ENCODE results near the gene POU2AF1.

POU2AF1 gene

DNA sequence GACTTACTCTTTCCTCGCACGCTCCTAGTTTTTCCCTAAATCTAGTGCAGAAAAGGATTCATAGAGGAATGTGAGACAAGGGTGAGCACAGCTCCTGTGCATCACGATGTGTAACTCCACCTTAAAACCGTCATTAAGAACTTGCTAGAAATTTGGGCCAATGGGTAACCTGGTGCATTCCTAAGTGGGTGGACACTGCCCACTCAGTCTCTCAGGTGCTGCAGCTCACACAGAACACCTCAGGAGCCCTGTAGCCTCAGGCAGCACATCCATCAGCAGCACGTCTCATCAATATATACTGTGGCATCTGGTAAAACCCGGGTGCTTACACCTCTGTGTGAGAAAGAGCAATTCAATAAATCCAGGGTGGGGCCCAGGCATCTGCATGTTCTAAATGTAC, 68.4 kb downstream of the POU2AF1 start:
- no peak overlapping the region for H3K27ac ChIP-seq
- H3K4me1 ChIP-seq (ENCODE audit: control insufficient read depth in 1 of 2, insufficient read depth in 1 of 2, low read depth in 1 of 2, low read length in 1 of 2) = no peaks in the 10 kb centered on the region
- no peak overlapping the region for H3K4me3 ChIP-seq (ENCODE audit: low read depth in 1 of 2, low read length in 1 of 2)
- H3K9me3 ChIP-seq = no peaks in the 10 kb centered on the region
- no peaks in the 10 kb centered on the region for H3K36me3 ChIP-seq
- H3K27me3 ChIP-seq = peaks cover 36% of the 10 kb centered on the region
- TF ChIP-seq, protein P1, sequence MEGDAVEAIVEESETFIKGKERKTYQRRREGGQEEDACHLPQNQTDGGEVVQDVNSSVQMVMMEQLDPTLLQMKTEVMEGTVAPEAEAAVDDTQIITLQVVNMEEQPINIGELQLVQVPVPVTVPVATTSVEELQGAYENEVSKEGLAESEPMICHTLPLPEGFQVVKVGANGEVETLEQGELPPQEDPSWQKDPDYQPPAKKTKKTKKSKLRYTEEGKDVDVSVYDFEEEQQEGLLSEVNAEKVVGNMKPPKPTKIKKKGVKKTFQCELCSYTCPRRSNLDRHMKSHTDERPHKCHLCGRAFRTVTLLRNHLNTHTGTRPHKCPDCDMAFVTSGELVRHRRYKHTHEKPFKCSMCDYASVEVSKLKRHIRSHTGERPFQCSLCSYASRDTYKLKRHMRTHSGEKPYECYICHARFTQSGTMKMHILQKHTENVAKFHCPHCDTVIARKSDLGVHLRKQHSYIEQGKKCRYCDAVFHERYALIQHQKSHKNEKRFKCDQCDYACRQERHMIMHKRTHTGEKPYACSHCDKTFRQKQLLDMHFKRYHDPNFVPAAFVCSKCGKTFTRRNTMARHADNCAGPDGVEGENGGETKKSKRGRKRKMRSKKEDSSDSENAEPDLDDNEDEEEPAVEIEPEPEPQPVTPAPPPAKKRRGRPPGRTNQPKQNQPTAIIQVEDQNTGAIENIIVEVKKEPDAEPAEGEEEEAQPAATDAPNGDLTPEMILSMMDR (IDR thresholded peaks at IDR 0.05) = no peak

DNA sequence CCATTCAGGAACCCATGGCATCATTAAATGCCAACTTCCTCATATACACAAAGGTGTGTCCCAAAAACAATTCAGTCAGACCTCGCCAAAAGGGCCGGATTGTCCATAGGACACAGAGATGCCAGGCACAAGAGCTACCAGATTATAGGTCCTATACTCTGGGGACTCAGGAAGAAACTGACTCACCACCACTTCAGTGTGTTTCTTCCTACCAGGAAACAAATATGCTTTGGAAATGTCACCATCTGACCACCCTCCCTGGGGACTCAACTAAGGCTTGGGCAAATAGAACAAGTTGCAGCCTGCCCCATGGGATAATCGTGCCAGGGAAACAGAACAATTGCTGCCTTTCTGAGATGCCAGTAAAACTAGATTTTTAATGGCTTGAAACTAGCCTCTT, 69.0 kb downstream of the POU2AF1 start:
- Histone ChIP-seq H3K9me3 (no peaks in the 10 kb centered on the region), H3K27ac (no peak overlapping the region), H3K4me1 (ENCODE audit: control insufficient read depth in 1 of 2, insufficient read depth in 1 of 2, low read depth in 1 of 2, low read length in 1 of 2) (no peaks in the 10 kb centered on the region), H3K27me3 (peaks cover 42% of the 10 kb centered on the region), H3K36me3 (no peaks in the 10 kb centered on the region), H3K4me3 (ENCODE audit: low read depth in 1 of 2, low read length in 1 of 2) (no peak overlapping the region)
- TF ChIP-seq, protein P1 (IDR thresholded peaks at IDR 0.05) = no peak

DNA sequence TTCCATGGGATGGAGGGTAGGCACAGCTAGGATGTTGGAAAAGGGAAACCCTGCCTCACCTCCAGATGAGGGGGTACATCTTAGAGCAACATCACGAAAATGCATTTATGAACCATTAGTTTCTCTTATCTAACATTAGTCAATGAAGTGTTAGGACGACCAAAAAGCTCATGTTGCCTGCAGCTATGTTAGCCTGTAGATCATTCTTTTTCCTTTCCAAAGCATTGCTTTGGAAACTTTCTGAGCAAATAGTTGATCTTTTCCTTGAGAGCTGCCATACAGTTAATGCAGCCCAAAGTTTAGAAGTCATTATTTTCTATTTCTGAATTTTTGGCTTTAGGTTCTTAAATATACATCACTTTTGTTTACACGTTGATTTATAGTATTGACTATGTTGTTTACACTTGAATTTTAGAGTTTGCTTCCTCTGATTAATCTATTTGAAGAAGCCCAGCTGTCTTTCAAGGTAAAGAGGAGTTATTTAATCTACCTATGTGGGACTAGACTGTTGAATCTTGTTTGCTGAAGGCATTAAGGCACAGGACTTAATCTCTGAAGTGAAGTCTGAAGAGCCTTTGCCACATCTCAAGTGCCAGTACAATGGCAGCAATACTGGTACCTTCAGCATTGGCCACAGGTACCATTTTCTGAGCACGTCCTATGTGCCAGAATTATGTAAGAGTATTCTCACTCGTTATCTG, 69.7 kb downstream of the POU2AF1 start:
- no peak overlapping the region for H3K4me3 ChIP-seq (ENCODE audit: low read depth in 1 of 2, low read length in 1 of 2)
- no peak overlapping the region for H3K27ac ChIP-seq
- TF ChIP-seq, protein P1 (IDR thresholded peaks at IDR 0.05) = no peak
- H3K27me3 ChIP-seq = peaks cover 49% of the 10 kb centered on the region
- no peaks in the 10 kb centered on the region for H3K36me3 ChIP-seq
- H3K4me1 ChIP-seq (ENCODE audit: control insufficient read depth in 1 of 2, insufficient read depth in 1 of 2, low read depth in 1 of 2, low read length in 1 of 2) = no peaks in the 10 kb centered on the region
- H3K9me3 ChIP-seq = no peaks in the 10 kb centered on the region

DNA sequence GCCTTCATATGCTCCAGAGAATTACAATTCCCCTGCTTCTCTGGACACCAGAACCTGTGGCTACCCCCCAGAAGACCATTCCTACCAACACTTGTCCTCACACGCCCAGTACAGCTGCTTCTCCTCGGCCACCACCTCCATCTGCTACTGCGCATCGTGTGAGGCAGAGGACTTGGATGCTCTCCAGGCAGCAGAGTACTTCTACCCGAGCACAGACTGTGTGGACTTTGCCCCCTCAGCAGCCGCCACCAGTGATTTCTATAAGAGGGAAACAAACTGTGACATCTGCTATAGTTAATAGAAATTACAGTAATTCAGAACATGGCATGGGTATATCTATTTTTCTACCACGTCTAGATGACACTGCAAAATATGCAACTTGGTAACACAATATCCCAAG, 70.9 kb downstream of the POU2AF1 start:
- Histone ChIP-seq H3K36me3 (no peaks in the 10 kb centered on the region), H3K9me3 (no peaks in the 10 kb centered on the region), H3K4me3 (ENCODE audit: low read depth in 1 of 2, low read length in 1 of 2) (no peak overlapping the region), H3K27me3 (peaks cover 57% of the 10 kb centered on the region), H3K27ac (no peak overlapping the region), H3K4me1 (ENCODE audit: control insufficient read depth in 1 of 2, insufficient read depth in 1 of 2, low read depth in 1 of 2, low read length in 1 of 2) (no peaks in the 10 kb centered on the region)
- TF ChIP-seq, protein P1 (IDR thresholded peaks at IDR 0.05) = no peak

DNA sequence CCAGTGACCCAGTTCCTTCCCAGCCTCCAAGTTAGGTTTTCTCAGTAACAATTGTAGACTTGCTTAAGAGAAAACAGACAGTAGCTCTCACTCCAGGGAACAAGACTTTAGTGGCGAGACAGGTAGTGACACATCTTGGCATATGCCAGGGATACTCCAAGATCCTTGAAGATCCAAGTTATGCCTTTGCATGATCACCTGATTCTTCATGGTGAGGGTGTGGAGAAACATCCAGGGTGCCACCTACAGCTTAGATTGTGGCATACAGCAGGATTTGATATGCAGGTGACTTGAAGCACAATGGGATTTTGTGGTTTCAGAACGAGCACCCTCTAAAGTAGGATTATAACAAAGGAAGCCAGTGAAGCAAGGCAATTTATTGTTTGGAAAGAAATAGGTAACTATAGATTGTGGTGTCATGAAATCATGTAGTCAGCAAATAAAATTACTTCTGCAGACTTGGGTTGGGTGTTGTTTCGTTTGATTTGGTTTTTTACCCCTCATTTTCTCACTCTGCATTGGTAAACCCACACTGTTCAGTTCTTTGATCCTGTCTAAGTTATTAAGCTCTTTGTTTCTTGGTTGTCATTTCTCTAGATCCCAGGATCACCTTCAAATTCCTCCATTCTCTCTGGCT, 71.5 kb downstream of the POU2AF1 start:
- peaks cover 63% of the 10 kb centered on the region for H3K27me3 ChIP-seq
- H3K27ac ChIP-seq = no peak overlapping the region
- TF ChIP-seq, protein P1 (IDR thresholded peaks at IDR 0.05) = no peak
- H3K4me1 ChIP-seq (ENCODE audit: control insufficient read depth in 1 of 2, insufficient read depth in 1 of 2, low read depth in 1 of 2, low read length in 1 of 2) = no peaks in the 10 kb centered on the region
- no peaks in the 10 kb centered on the region for H3K36me3 ChIP-seq
- no peaks in the 10 kb centered on the region for H3K9me3 ChIP-seq
- no peak overlapping the region for H3K4me3 ChIP-seq (ENCODE audit: low read depth in 1 of 2, low read length in 1 of 2)
